SK-MEL-5 (cell line): ENCODE data around the gene SORT1. TPM values are rescaled to one million over a fixed set of nuclear protein-coding genes. Genes with fewer than 3 reads are reported as not detected.
"Not testable (repeated sequence)": the region's sequence is repeated elsewhere in the genome, so short reads cannot be mapped to it uniquely, and the experiment has no call there.

ENCODE experiments used
- DNase-seq: peaks from one replicate; pipeline ENCODE4 v3.0.0-alpha.2; 2016; ENCODE audit warnings: low read depth, low spot score
- in situ Hi-C: cut with HindIII; loops from 2 replicates; pipeline ENCODE4 v1.10.0; 2016; ENCODE audit warnings: low sequenced_read_pairs, high pct_unique_total_duplicates, low pct_unique_long_range_greater_than_20kb
- total RNA-seq: library from RNA; depleted of rRNA; stranded (reverse); fragments of >200 nt; shearing (Covaris generic); gene quantifications from 2 replicates; pipeline ENCODE4 v1.2.3, GENCODE V29; 2014

SORT1 gene
- total RNA-seq, 1 experiment from 2014 or later = 23.7 TPM

- DNase-seq = no peak
- in situ Hi-C loops = no loop called here
Measured at GRCh38 chr1:109388884-109389637, 8.7 kb downstream of the SORT1 start.

GRCh38 chr1:109388208-109388711, 9.5 kb downstream of the SORT1 start:
- in situ Hi-C loops = no loop called here
- no peak for DNase-seq

GRCh38 chr1:109386054-109386717, 11.5 kb downstream of the SORT1 start:
- no peak for DNase-seq
- in situ Hi-C loops = no loop called here

GRCh38 chr1:109385417-109385816, 12.3 kb downstream of the SORT1 start:
- in situ Hi-C loops = no loop called here
- no peak for DNase-seq

- no peak for DNase-seq
- in situ Hi-C loops = no loop called here
Measured at GRCh38 chr1:109383854-109384253, 13.9 kb downstream of the SORT1 start.

- in situ Hi-C loops = no loop called here
- no peak for DNase-seq
Measured at GRCh38 chr1:109383087-109383779, 14.5 kb downstream of the SORT1 start.

GRCh38 chr1:109381573-109381972, 16.1 kb downstream of the SORT1 start:
- in situ Hi-C loops = no loop called here
- no peak for DNase-seq

- in situ Hi-C loops = no loop called here
- DNase-seq = no peak
Measured at GRCh38 chr1:109379907-109380306, 17.8 kb downstream of the SORT1 start.

- in situ Hi-C loops = no loop called here
- no peak for DNase-seq
Measured at GRCh38 chr1:109379422-109379821, 18.3 kb downstream of the SORT1 start.

GRCh38 chr1:109377698-109378097, 20.0 kb downstream of the SORT1 start:
- no peak for DNase-seq
- in situ Hi-C loops = no loop called here

- in situ Hi-C loops, DNase-seq: not testable (repeated sequence)
Measured at GRCh38 chr1:109373696-109374095, 24.0 kb downstream of the SORT1 start.

- DNase-seq = no peak
- in situ Hi-C loops = no loop called here
Measured at GRCh38 chr1:109373126-109373525, 24.6 kb downstream of the SORT1 start.

- in situ Hi-C loops = no loop called here
- no peak for DNase-seq
Measured at GRCh38 chr1:109372281-109372680, 25.4 kb downstream of the SORT1 start.

- in situ Hi-C loops = no loop called here
- DNase-seq = peak; percentile 53
Measured at GRCh38 chr1:109371341-109371739, 26.4 kb downstream of the SORT1 start.

- in situ Hi-C loops = no loop called here
- DNase-seq = peak; percentile 18
Measured at GRCh38 chr1:109370712-109371340, 26.9 kb downstream of the SORT1 start.

GRCh38 chr1:109369167-109369746, 28.5 kb downstream of the SORT1 start:
- in situ Hi-C loops = no loop called here
- no peak for DNase-seq

- peak; percentile 13 for DNase-seq
- in situ Hi-C loops = no loop called here
Measured at GRCh38 chr1:109368464-109368863, 29.3 kb downstream of the SORT1 start.

GRCh38 chr1:109367626-109368025, 30.1 kb downstream of the SORT1 start:
- no peak for DNase-seq

More at GRCh38 chr1:109367626-109368025, 30.1 kb downstream of the SORT1 start:
- in situ Hi-C loops = no loop called here
